GM12878 (cell line): Measurements from ENCODE around the gene POLR1F. TPM values are rescaled to one million over a fixed set of nuclear protein-coding genes. Genes with fewer than 3 reads are reported as not detected.

Experiments
- ATAC-seq: fragments of 200-7000 bp; cut with Tn5 transposase; 3 replicates; pipeline ENCODE4 v1.9.1; 2020; ENCODE audit warnings: mild to moderate bottlenecking, moderate library complexity
- BruUV-seq: library from RNA; stranded (reverse); fragments of 400-500 nt; replicated peaks from 2 replicates; lab custom pipeline; 2021; lab: Mats Ljungman, UMichigan
- CTCF ChIA-PET: fragments of 300-600 bp; sonication (Branson Sonifier 250); formaldehyde crosslinking; extraction: SDS; loops from one replicate; lab custom pipeline; 2021; ENCODE audit warnings: inconsistent platforms; lab: Yijun Ruan, JAX
- POLR2A ChIA-PET: fragments of 350-600 bp; formaldehyde crosslinking; extraction: SDS; loops from one replicate; lab custom pipeline; 2021; ENCODE audit warnings: inconsistent platforms; lab: Charles Lee
- RAD21 ChIA-PET: fragments of 300-600 bp; sonication (Branson Sonifier 250); formaldehyde crosslinking; loops from one replicate; lab custom pipeline; 2023; ENCODE audit warnings: antibody characterized with exemption; ENCODE audit not compliant: unreplicated experiment; lab: Charles Lee
- SMC1A ChIA-PET: fragments of 300-600 bp; sonication (Branson Sonifier 250); formaldehyde crosslinking; loops from one replicate; lab custom pipeline; 2023; ENCODE audit not compliant: unreplicated experiment, uncharacterized antibody; lab: Charles Lee
- DNase-seq: peaks from one replicate; pipeline ENCODE4 v3.0.0-alpha.2; 2011; ENCODE audit warnings: low read depth, low spot score
- FAIRE-seq: peaks from 3 replicates; lab custom pipeline; 2011; peaks lifted over from hg19 to GRCh38; lab: Jason Lieb, UNC
- H2AFZ ChIP-seq: 2 replicates; pipeline ENCODE4 v1.6.0; 2011; ENCODE audit warnings: low read depth, low read length, control low read depth; ENCODE audit not compliant: control insufficient read depth
- H3K27ac ChIP-seq: 2 replicates; pipeline ENCODE4 v1.5.1; 2011; ENCODE audit warnings: control low read depth; ENCODE audit not compliant: control insufficient read depth, insufficient read depth
- H3K27me3 ChIP-seq, 2 experiments: replicated peaks in 1 of 2; 2 replicates each; pipeline versions ENCODE4 v1.6.0 to v1.6.1; 2011; ENCODE audit warnings: low read length in 1 of 2; ENCODE audit not compliant: control insufficient read depth in 2 of 2, insufficient read depth in 2 of 2
- H3K36me3 ChIP-seq, 2 experiments: 2 replicates each; pipeline ENCODE4 v1.5.1; 2011; ENCODE audit warnings: low read length in 1 of 2; ENCODE audit not compliant: control insufficient read depth in 2 of 2, insufficient read depth in 2 of 2
- H3K4me1 ChIP-seq: 2 replicates; pipeline ENCODE4 v1.6.1; 2011; ENCODE audit warnings: mild to moderate bottlenecking, low read length, moderate library complexity, mixed read lengths; ENCODE audit not compliant: control insufficient read depth, insufficient read depth
- H3K4me2 ChIP-seq: 2 replicates; pipeline ENCODE4 v1.6.0; 2011; ENCODE audit warnings: control low read depth; ENCODE audit not compliant: control insufficient read depth, insufficient read depth
- H3K4me3 ChIP-seq: fragments of 200-600 bp; sonication (generic); 2 replicates; pipeline ENCODE4 v1.5.1; 2016
- H3K79me2 ChIP-seq: 2 replicates; pipeline ENCODE4 v1.6.0; 2011; ENCODE audit warnings: low read length; ENCODE audit not compliant: control insufficient read depth, insufficient read depth
- H3K9ac ChIP-seq: 2 replicates; pipeline ENCODE4 v1.8.0; 2011; ENCODE audit warnings: low read length, control low read depth, mixed read lengths; ENCODE audit not compliant: control insufficient read depth, insufficient read depth
- H3K9me3 ChIP-seq: replicated peaks from 3 replicates; pipeline ENCODE4 v1.5.1; 2011; ENCODE audit warnings: mild to moderate bottlenecking, low read length; ENCODE audit not compliant: control insufficient read depth, insufficient read depth
- H4K20me1 ChIP-seq: 2 replicates; pipeline ENCODE4 v1.6.0; 2011; ENCODE audit not compliant: control insufficient read depth, insufficient read depth
- ATF7 ChIP-seq: fragments of 450-650 bp; IDR thresholded peaks from 2 replicates; pipeline ENCODE4 v1.6.1; 2016; ENCODE audit warnings: low read depth, mild to moderate bottlenecking
- BMI1 ChIP-seq: fragments of 450-650 bp; IDR thresholded peaks from 2 replicates; pipeline ENCODE4 v1.6.1; 2016; ENCODE audit warnings: mild to moderate bottlenecking, moderate library complexity, borderline replicate concordance
- CBFB ChIP-seq: IDR thresholded peaks from 2 replicates; pipeline ENCODE4 v1.6.1; 2016; ENCODE audit warnings: antibody characterized with exemption, low read depth
- CEBPB ChIP-seq, 2 experiments: fragments of 150-350 bp in 1 of 2; IDR thresholded peaks; 2 replicates each; pipeline ENCODE4 v1.6.1; 2012 to 2014; ENCODE audit warnings: low read depth in 2 of 2, low read length in 2 of 2, borderline replicate concordance in 1 of 2, inconsistent platforms in 1 of 2
- E2F4 ChIP-seq: IDR thresholded peaks from 2 replicates; pipeline ENCODE4 v1.6.1; 2012; ENCODE audit warnings: low read depth, low read length, improper control_type of control experiment
- MXI1 ChIP-seq: fragments of 150-350 bp; IDR thresholded peaks from 2 replicates; pipeline ENCODE4 v1.6.1; 2011; ENCODE audit warnings: low read depth, mild to moderate bottlenecking, inconsistent platforms, low read length, improper control_type of control experiment
- PAX8 ChIP-seq: fragments of 450-650 bp; IDR thresholded peaks from 2 replicates; pipeline ENCODE4 v1.6.1; 2017; ENCODE audit warnings: mild to moderate bottlenecking, moderate library complexity
- PKNOX1 ChIP-seq: fragments of 450-650 bp; IDR thresholded peaks from 2 replicates; pipeline ENCODE4 v1.6.1; 2016; ENCODE audit warnings: mild to moderate bottlenecking
- RELB ChIP-seq: fragments of 450-650 bp; IDR thresholded peaks from 2 replicates; pipeline ENCODE4 v1.6.1; 2017; ENCODE audit warnings: low read depth, mild to moderate bottlenecking, moderate library complexity
- ZNF274 ChIP-seq: IDR thresholded peaks from one replicate; pipeline ENCODE4 v1.8.0; 2011; ENCODE audit not compliant: insufficient read length, insufficient read depth
- ZZZ3 ChIP-seq: IDR thresholded peaks from 2 replicates; pipeline ENCODE4 v1.6.1; 2011; ENCODE audit warnings: low read depth; ENCODE audit not compliant: control insufficient read depth, insufficient read length
- WGBS: methylation state at CpG from one replicate; pipeline ENCODE4 v1.1.6; 2016; ENCODE audit warnings: low lambda C conversion rate; ENCODE audit not compliant: insufficient replicate concordance, insufficient coverage; ENCODE audit errors: missing lambda C conversion rate; 5-methylcytosine and 5-hydroxymethylcytosine counted together
- in situ Hi-C: fragments of 300-500 bp; cut with MboI; formaldehyde crosslinking; loops from 9 replicates; pipeline ENCODE4 v1.14.3; 2018; ENCODE audit warnings: mixed read lengths
- intact Hi-C: fragments of 100-400 bp; cut with micrococcal nuclease; formaldehyde crosslinking; loops from one replicate; pipeline ENCODE4 v1.14.2; 2022; ENCODE audit not compliant: unreplicated experiment
- polyA plus RNA-seq, 11 experiments: library from polyadenylated mRNA; depleted of rRNA in 4 of 11; unstranded in 6 of 11; stranded (reverse) in 5 of 11; fragments of >200 nt; fragmentation: Nextera tagmentation in 4 of 11; fragmentation: Illumina TruSeq in 1 of 11; extraction: Ambion mirVana in 4 of 11; extraction: Trizol in 1 of 11; gene quantifications; 1 replicate in 1 of 11; 2 replicates in 10 of 11; pipeline versions ENCODE4 v1.2.1 to v1.2.3, GENCODE V29; 2011 to 2016; ENCODE audit warnings: inconsistent platforms in 2 of 11, missing spikeins in 2 of 11, low read depth in 1 of 11
- total RNA-seq, 4 experiments: library from RNA; depleted of rRNA in 3 of 4; stranded (reverse); fragments of >200 nt in 3 of 4; fragmentation: Illumina TruSeq in 1 of 4; extraction: Trizol in 1 of 4; gene quantifications; 2 replicates each; pipeline versions ENCODE4 v1.2.1 to v1.2.3, GENCODE V29; 2013 to 2021

The POLR1F gene
- total and polyA plus RNA-seq, 10 of the 15 experiments (the other 5 are each of a cell fraction or from before 2014, with no cell fraction given): 16.9 to 129 (median 29.7) TPM

GRCh38 chr7:19663816-19664462 is 44.9 kb downstream of the POLR1F start:
- ChIA-PET SMC1A (no interaction called here), POLR2A (no interaction called here), RAD21 (interaction anchor here (0.9 kb wide), 1 partner anchor 542 kb away, joined by 3 read pairs; no protein-coding TSS in a partner anchor), CTCF (interaction anchor here (0.6 to 1.2 kb wide), 3 partner anchors 75 to 1313 kb away, joined by 3 to 5 read pairs (median 3); no protein-coding TSS in a partner anchor)
- in situ Hi-C loops (loop anchor here (10.0 to 25.0 kb wide), 3 partner anchors 552 to 1977 kb away; partner anchors contain the start of gene TWIST1), intact Hi-C loops (loop anchor here (10.0 kb wide), 2 partner anchors 339 to 1069 kb away; no protein-coding TSS in a partner anchor)
- DNase-seq (peak; percentile 20), ATAC-seq (peak; percentile 96), FAIRE-seq (no peak)
- Histone ChIP-seq H2AFZ (peak overlapping the region; percentile 37), H3K9ac (no peak overlapping the region), H4K20me1 (no peaks in the 10 kb centered on the region), H3K27ac (no peak overlapping the region), H3K27me3 (no peaks in the 10 kb centered on the region), H3K9me3 (no peaks in the 10 kb centered on the region), H3K4me1 (no peaks in the 10 kb centered on the region), H3K4me2 (0 out of 2 replicates have a peak overlapping the region, but pooled peaks have one; percentile 14), H3K79me2 (no peaks in the 10 kb centered on the region), H3K4me3 (no peak overlapping the region), H3K36me3 (no peaks in the 10 kb centered on the region)
- no TSS peak for BruUV-seq
- WGBS: 29% methylated on average over 4 of the region's 4 CpGs
- no peak for TF ChIP-seq ZZZ3
- TF ChIP-seq RELB: peak; percentile 51; the same call in 1 of the 2 replicates
- TF ChIP-seq PKNOX1: peak; percentile 41; the same call in 1 of the 2 replicates
- TF ChIP-seq ATF7: peak; percentile 55
- peak; percentile 55; the same call in 1 of the 2 replicates for TF ChIP-seq MXI1
- TF ChIP-seq E2F4: no peak
- TF ChIP-seq PAX8: no peak
- TF ChIP-seq CBFB: no peak
- TF ChIP-seq BMI1: peak; percentile 64
- TF ChIP-seq ZNF274: no peak
- TF ChIP-seq CEBPB (IDR thresholded peaks at IDR 0.05; ENCODE audit: borderline replicate concordance in 1 of 2, low read depth in 2 of 2, low read length in 2 of 2): 0 out of 4 replicates have a peak, but pooled peaks of 1 of the 2 experiments have one; percentile 12
